Common myeloid progenitor, CD34-positive (primary cell): ENCODE data around the gene DAPK1.

Experiments
- CTCF ChIA-PET: fragments of 350-600 bp; sonication (Branson Sonifier 250); formaldehyde crosslinking; loops from one replicate; lab custom pipeline; 2021; ENCODE audit warnings: antibody characterized with exemption; lab: Charles Lee
- POLR2A ChIA-PET: fragments of 350-600 bp; sonication (Branson Sonifier 250); formaldehyde crosslinking; loops from one replicate; lab custom pipeline; 2021; ENCODE audit warnings: antibody characterized with exemption; lab: Charles Lee
- DNase-seq, 3 donors: peaks; one replicate each; pipeline versions ENCODE4 v3.0.0 to v3.0.0-alpha.2; 2013
- H3K27ac ChIP-seq, 2 experiments: 1 replicate in 1 of 2; 2 replicates in 1 of 2; pipeline ENCODE4 v1.7.0; 2013; ENCODE audit warnings: inconsistent platforms in 2 of 2, low read length in 2 of 2, mild to moderate bottlenecking in 2 of 2, low read depth in 1 of 2, moderate library complexity in 1 of 2; ENCODE audit not compliant: severe bottlenecking in 2 of 2, insufficient read depth in 1 of 2, poor library complexity in 1 of 2
- H3K27me3 ChIP-seq, 5 experiments: replicated peaks in 2 of 5; 1 replicate in 3 of 5; 2 replicates in 2 of 5; pipeline versions ENCODE4 v1.6.1 to v1.7.0; 2013; ENCODE audit warnings: low read length in 4 of 5, mild to moderate bottlenecking in 2 of 5, moderate library complexity in 2 of 5, inconsistent platforms in 1 of 5; ENCODE audit not compliant: insufficient read depth in 5 of 5, control insufficient read depth in 4 of 5
- H3K36me3 ChIP-seq, 4 experiments: 1 replicate in 2 of 4; 2 replicates in 2 of 4; pipeline versions ENCODE4 v1.6.1 to v1.7.0; 2013; ENCODE audit warnings: low read length in 3 of 4, control low read depth in 1 of 4, mild to moderate bottlenecking in 1 of 4; ENCODE audit not compliant: control insufficient read depth in 4 of 4, insufficient read depth in 4 of 4
- H3K4me1 ChIP-seq, 4 experiments: 1 replicate in 3 of 4; 2 replicates in 1 of 4; pipeline versions ENCODE4 v1.6.1 to v1.7.1; 2013; ENCODE audit warnings: low read length in 3 of 4, mild to moderate bottlenecking in 3 of 4, control low read depth in 1 of 4, inconsistent platforms in 1 of 4, moderate library complexity in 1 of 4; ENCODE audit not compliant: control insufficient read depth in 4 of 4, insufficient read depth in 4 of 4; ENCODE audit errors: control extremely low read depth in 1 of 4
- H3K4me3 ChIP-seq, 7 experiments: 1 replicate in 4 of 7; 2 replicates in 3 of 7; pipeline versions ENCODE4 v1.5.1 to v1.7.0; 2013; ENCODE audit warnings: mild to moderate bottlenecking in 7 of 7, low read length in 6 of 7, moderate library complexity in 6 of 7, inconsistent platforms in 2 of 7, low read depth in 2 of 7, control low read depth in 1 of 7; ENCODE audit not compliant: insufficient read depth in 4 of 7, control insufficient read depth in 1 of 7; ENCODE audit errors: extremely low read depth in 1 of 7
- H3K9me3 ChIP-seq, 5 experiments: 1 replicate in 4 of 5; 2 replicates in 1 of 5; pipeline versions ENCODE4 v1.6.1 to v1.7.1; 2013; ENCODE audit warnings: low read length in 4 of 5, mild to moderate bottlenecking in 2 of 5, inconsistent platforms in 1 of 5, low read depth in 1 of 5, moderate library complexity in 1 of 5; ENCODE audit not compliant: control insufficient read depth in 4 of 5, insufficient read depth in 2 of 5; ENCODE audit errors: control extremely low read depth in 1 of 5
- whole genome bisulfite sequencing: methylation state at CpG from one replicate; pipeline ENCODE4 v1.1.5; 2013; ENCODE audit not compliant: insufficient coverage; 5-methylcytosine and 5-hydroxymethylcytosine counted together

DAPK1 gene

GRCh38 chr9:87606841-87607521 is 109.3 kb downstream of the DAPK1 start:
- POLR2A ChIA-PET = no interaction called here
- Histone ChIP-seq H3K4me1 (peaks cover 3 to 65% (median 42%) of the 10 kb centered on the region in 4 experiments), H3K27ac (no peak overlapping the region), H3K9me3 (peaks cover 0 to 15% (median 5%) of the 10 kb centered on the region in 5 experiments), H3K36me3 (peaks cover 8 to 61% (median 30%) of the 10 kb centered on the region in 4 experiments), H3K27me3 (no peaks in the 10 kb centered on the region), H3K4me3 (no peak overlapping the region)
- CTCF ChIA-PET = interaction anchor here (3.6 kb wide), 1 partner anchor 13 kb away, joined by 14 read pairs; no protein-coding TSS in a partner anchor
- DNase-seq = no peak
- WGBS = 89% methylated on average over 3 of the region's 3 CpGs

GRCh38 chr9:87607859-87608258 is 110.2 kb downstream of the DAPK1 start:
- Histone ChIP-seq H3K4me3 (peak overlapping the region in 1 of 7 experiments; percentile 31), H3K36me3 (peaks cover 11 to 68% (median 36%) of the 10 kb centered on the region in 4 experiments), H3K27ac (peak overlapping the region in 1 of 2 experiments; percentile 4), H3K9me3 (peaks cover 0 to 15% (median 5%) of the 10 kb centered on the region in 5 experiments), H3K4me1 (peaks cover 4 to 67% (median 45%) of the 10 kb centered on the region in 4 experiments), H3K27me3 (no peaks in the 10 kb centered on the region)
- ChIA-PET CTCF (interaction anchor here (0.6 to 3.6 kb wide), 2 partner anchors 12 to 13 kb away, joined by 3 to 14 read pairs; no protein-coding TSS in a partner anchor), POLR2A (no interaction called here)
- DNase-seq = peak in 2 of 3 donors; percentile 45 to 55
- WGBS = 17% methylated on average over 1 of the region's 3 CpGs

- CTCF ChIA-PET = interaction anchor here (0.7 to 3.6 kb wide), 4 partner anchors 8 to 65 kb away, joined by 3 to 14 read pairs (median 3); no protein-coding TSS in a partner anchor
Observed at GRCh38 chr9:87609002-87609401, 111.3 kb downstream of the DAPK1 start.

GRCh38 chr9:87609486-87609885 is 111.8 kb downstream of the DAPK1 start:
- Histone ChIP-seq H3K27me3 (no peaks in the 10 kb centered on the region), H3K4me1 (peaks cover 16 to 67% (median 46%) of the 10 kb centered on the region in 4 experiments), H3K9me3 (peaks cover 0 to 15% (median 5%) of the 10 kb centered on the region in 5 experiments), H3K27ac (no peak overlapping the region), H3K4me3 (no peak overlapping the region), H3K36me3 (peaks cover 11 to 72% (median 42%) of the 10 kb centered on the region in 4 experiments)
- CTCF ChIA-PET = interaction anchor here (0.7 to 3.6 kb wide), 4 partner anchors 9 to 65 kb away, joined by 3 to 14 read pairs (median 4); no protein-coding TSS in a partner anchor
- DNase-seq = no peak
- 82% methylated on average over 3 of the region's 5 CpGs for WGBS
- POLR2A ChIA-PET = no interaction called here

More at GRCh38 chr9:87609002-87609401, 111.3 kb downstream of the DAPK1 start:
- H3K36me3 ChIP-seq = peaks cover 11 to 68% (median 40%) of the 10 kb centered on the region in 4 experiments
- no peak for DNase-seq
- H3K4me1 ChIP-seq = peaks cover 16 to 67% (median 46%) of the 10 kb centered on the region in 4 experiments
- POLR2A ChIA-PET = no interaction called here
- H3K9me3 ChIP-seq = peaks cover 0 to 15% (median 5%) of the 10 kb centered on the region in 5 experiments
- 99% methylated on average over 10 of the region's 11 CpGs for WGBS
- H3K27me3 ChIP-seq = no peaks in the 10 kb centered on the region
- H3K4me3 ChIP-seq = no peak overlapping the region
- no peak overlapping the region for H3K27ac ChIP-seq

GRCh38 chr9:87610200-87611155 is 112.8 kb downstream of the DAPK1 start:
- no peak overlapping the region for H3K27ac ChIP-seq
- no peak overlapping the region for H3K4me3 ChIP-seq
- H3K9me3 ChIP-seq = peaks cover 0 to 15% (median 5%) of the 10 kb centered on the region in 5 experiments
- H3K36me3 ChIP-seq = peaks cover 11 to 74% (median 47%) of the 10 kb centered on the region in 4 experiments
- no peaks in the 10 kb centered on the region for H3K27me3 ChIP-seq
- no peak for DNase-seq
- WGBS = 95% methylated on average over 10 of the region's 12 CpGs
- CTCF ChIA-PET = interaction anchor here (1.4 to 3.6 kb wide), 2 partner anchors 9 to 11 kb away, joined by 4 to 14 read pairs; no protein-coding TSS in a partner anchor
- H3K4me1 ChIP-seq = peaks cover 16 to 62% (median 41%) of the 10 kb centered on the region in 4 experiments
- POLR2A ChIA-PET = no interaction called here

GRCh38 chr9:87611776-87612175 is 114.1 kb downstream of the DAPK1 start:
- DNase-seq = no peak
- Histone ChIP-seq H3K27ac (no peak overlapping the region), H3K36me3 (peaks cover 20 to 82% (median 59%) of the 10 kb centered on the region in 4 experiments), H3K27me3 (no peaks in the 10 kb centered on the region), H3K4me3 (no peak overlapping the region), H3K4me1 (peaks cover 16 to 52% (median 31%) of the 10 kb centered on the region in 4 experiments), H3K9me3 (peaks cover 0 to 14% (median 5%) of the 10 kb centered on the region in 5 experiments)
- POLR2A ChIA-PET = no interaction called here
- WGBS = 83% methylated on average over 2 of the region's 4 CpGs
- CTCF ChIA-PET = no interaction called here
